ENCODE measurements around the gene PRPF6. TPM values are rescaled to one million over a fixed set of nuclear protein-coding genes. Genes with fewer than 3 reads are reported as not detected.
A peak's percentile ranks its signal among the peaks of the same experiment; 100 is the strongest.
"Not testable (repeated sequence)": the region's sequence is repeated elsewhere in the genome, so short reads cannot be mapped to it uniquely, and the experiment has no call there.

Gene PRPF6
- total and polyA plus RNA-seq, 9 donors, result 46.5 to 84.9 (median 69.7) TPM

GRCh38 chr20:63973160-63973479 is 7.8 kb upstream of the PRPF6 start:
- intact Hi-C loops (cut with DNase I), result loop anchor here in 3 of 4 donors (5.0 to 10.0 kb wide), 3 partner anchors 66 to 436 kb away; partner anchors contain the start of gene PTK6 (in 1 of the 3)
- DNase-seq, result no peak

DNA sequence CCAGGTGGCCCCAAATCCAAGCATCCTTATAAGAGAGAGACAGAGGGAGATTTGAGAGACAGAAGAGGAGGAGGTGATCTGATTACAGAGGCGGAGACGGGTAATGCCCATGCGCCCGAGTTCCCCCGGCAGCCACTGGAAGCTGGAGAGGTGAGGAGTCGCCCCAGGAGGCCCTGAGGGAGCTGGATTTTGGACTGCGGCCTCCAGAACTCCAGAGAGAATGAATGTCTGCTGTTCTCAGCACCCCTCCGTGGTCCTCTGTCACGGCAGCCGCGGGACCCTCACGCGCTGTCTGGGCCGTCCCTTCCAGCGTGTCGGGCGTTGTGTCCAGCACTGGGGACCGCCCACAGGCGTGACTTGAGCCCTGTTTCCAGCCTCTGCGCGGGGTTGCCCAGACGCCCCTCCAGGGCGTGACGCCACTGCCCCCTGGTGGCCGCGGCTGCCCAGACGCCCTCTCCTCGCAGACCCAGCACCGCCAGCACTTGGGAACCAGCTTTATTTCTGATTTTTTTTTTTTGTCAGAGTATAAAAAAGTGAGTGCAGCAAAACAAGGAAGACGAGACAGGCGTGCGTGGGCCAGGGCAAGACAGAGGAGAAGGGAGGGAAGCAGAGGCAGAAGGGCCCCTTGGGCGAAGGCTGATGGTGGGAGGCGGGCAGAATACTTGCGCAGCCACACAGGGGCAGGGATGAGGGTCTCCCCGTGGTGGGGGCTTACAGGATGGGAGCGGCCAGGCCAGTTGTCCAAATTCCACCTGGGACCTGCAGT is 7.1 kb upstream of the PRPF6 start:
- no peaks in the 10 kb centered on the region for H3K9me3 ChIP-seq
- H3K4me3 ChIP-seq, result peak overlapping the region; percentile 3
- no peak overlapping the region for H3K27ac ChIP-seq
- 8 to 10% (median 8%) methylated on average over 35 to 37 of the region's 37 CpGs for WGBS, 3 donors
- peak; percentile 81 to 91 (median 90) for DNase-seq
- no peaks in the 10 kb centered on the region for H3K36me3 ChIP-seq
- peak; percentile 96 to 99 (median 97) for TF ChIP-seq CTCF (IDR thresholded peaks at IDR 0.05)
- TF ChIP-seq POLR2A (IDR thresholded peaks at IDR 0.05), result no peak
- TF ChIP-seq EP300 (IDR thresholded peaks at IDR 0.05), result no peak
- intact Hi-C loops (cut with DNase I), result loop anchor here in 3 of 4 donors (2.0 to 10.0 kb wide), 4 partner anchors 67 to 437 kb away; partner anchors contain the start of gene PTK6 (in 1 of the 3)
- peaks cover 6% of the 10 kb centered on the region for H3K4me1 ChIP-seq (ENCODE audit: insufficient read depth)
- H3K27me3 ChIP-seq, result peaks cover 5% of the 10 kb centered on the region

More at GRCh38 chr20:63973160-63973479, 7.8 kb upstream of the PRPF6 start:
- no peaks in the 10 kb centered on the region for H3K36me3 ChIP-seq
- H3K4me3 ChIP-seq, result no peak overlapping the region
- TF ChIP-seq CTCF (IDR thresholded peaks at IDR 0.05), result no peak
- TF ChIP-seq EP300 (IDR thresholded peaks at IDR 0.05), result no peak
- no peak for TF ChIP-seq POLR2A (IDR thresholded peaks at IDR 0.05)
- no peak overlapping the region for H3K27ac ChIP-seq
- H3K27me3 ChIP-seq, result peaks cover 2% of the 10 kb centered on the region
- peaks cover 11% of the 10 kb centered on the region for H3K4me1 ChIP-seq (ENCODE audit: insufficient read depth)
- no peaks in the 10 kb centered on the region for H3K9me3 ChIP-seq
- WGBS, 3 donors, result 85 to 90% (median 89%) methylated on average over 3 of the region's 3 CpGs

DNA sequence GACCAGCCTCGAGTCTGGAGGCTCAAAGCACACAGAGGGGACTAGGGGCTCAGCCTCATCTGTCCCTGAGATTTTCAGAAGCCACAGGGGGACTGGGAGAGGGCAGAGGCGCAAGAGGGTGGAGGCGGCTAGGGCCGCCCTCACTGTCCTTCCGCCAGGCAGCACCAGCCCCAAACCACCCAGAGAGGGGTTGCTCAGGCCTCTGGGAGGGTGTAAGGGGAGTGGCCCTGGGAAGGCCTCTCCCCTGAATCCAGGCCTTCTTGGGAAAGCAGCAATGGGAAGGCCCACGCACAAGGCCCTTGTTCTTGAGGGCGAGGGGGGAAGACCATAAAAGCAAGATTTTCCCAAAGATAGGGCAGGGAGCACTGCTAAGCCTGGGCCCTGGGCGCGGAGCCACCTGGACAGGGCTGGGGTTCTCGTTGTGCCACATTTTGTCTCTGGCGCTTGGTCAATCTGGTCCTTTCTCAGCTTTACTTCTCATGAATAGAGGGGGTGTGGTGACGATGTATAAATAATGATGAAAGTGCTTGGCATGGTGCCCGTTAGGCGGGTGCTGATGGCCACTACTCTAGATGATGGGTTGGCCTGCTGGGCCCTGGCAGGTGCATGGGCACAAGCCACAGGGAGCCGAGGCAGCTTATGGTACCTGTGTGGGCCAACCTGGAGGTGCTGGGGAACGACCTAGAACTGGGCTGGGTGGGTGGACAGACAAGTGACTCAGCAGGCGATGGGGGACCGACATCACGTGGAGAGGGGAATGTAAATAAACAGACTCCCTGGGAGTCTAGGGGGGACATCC is 6.3 kb upstream of the PRPF6 start:
- H3K36me3 ChIP-seq, result no peaks in the 10 kb centered on the region
- TF ChIP-seq EP300 (IDR thresholded peaks at IDR 0.05) (no peak), POLR2A (IDR thresholded peaks at IDR 0.05) (no peak), CTCF (IDR thresholded peaks at IDR 0.05) (no peak)
- peaks cover 7% of the 10 kb centered on the region for H3K4me1 ChIP-seq (ENCODE audit: insufficient read depth)
- peak; percentile 15 to 48 (median 36) for DNase-seq
- 69 to 72% (median 71%) methylated on average over 19 of the region's 19 CpGs for WGBS, 3 donors
- no peaks in the 10 kb centered on the region for H3K9me3 ChIP-seq
- intact Hi-C loops (cut with DNase I), result loop anchor here (2.0 to 10.0 kb wide), 4 partner anchors 67 to 437 kb away; partner anchors contain the start of gene PTK6 (in 2 of the 4)
- H3K27me3 ChIP-seq, result peaks cover 5% of the 10 kb centered on the region
- H3K27ac ChIP-seq, result no peak overlapping the region
- no peak overlapping the region for H3K4me3 ChIP-seq

GRCh38 chr20:63976511-63976910 is 4.4 kb upstream of the PRPF6 start:
- H3K27me3 ChIP-seq; H3K27ac ChIP-seq; H3K4me1 ChIP-seq (ENCODE audit: insufficient read depth); DNase-seq; H3K4me3 ChIP-seq; H3K9me3 ChIP-seq; H3K36me3 ChIP-seq: not testable (repeated sequence)
- intact Hi-C loops (cut with DNase I), result loop anchor here in 3 of 4 donors (2.0 to 10.0 kb wide), 3 partner anchors 22 to 439 kb away; partner anchors contain the start of gene PTK6 (in 1 of the 3)
- WGBS, 3 donors, result 89 to 93% (median 92%) methylated on average over 7 of the region's 7 CpGs
